ENCODE measurements around the gene SP4.

Gene SP4

DNA sequence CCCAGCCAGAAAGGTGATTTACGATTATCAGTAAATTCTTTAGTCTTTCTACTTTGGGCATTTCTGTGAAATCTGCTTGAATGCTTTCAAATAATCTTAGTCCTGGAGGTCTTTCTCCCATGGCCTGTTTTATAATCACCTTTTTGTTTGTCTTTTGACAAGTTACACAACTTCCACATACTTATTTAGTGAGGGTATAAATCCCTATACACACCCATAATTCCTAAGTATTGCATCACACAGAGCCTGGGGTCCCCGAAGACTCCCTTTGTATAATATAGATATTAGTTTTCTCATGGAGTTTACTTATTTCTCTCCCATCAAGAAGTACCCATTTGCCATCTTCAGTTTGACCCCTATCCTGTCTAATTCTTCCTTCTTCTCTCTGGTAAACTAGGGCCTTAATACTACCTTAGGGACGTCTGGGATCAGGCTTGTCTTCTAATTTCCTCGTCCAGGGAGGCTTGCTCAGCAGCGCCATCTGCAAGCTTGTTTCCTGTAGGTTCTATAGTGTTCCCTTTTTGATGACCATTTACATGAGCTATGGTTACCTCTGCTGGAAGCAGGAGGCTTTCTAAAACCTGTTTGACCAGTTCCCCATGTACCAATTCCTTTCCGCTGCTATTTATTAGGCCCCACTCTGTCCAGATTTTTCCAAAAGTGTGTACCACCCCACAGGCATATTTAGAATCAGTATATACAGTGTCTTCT lies 123.1 kb downstream of the SP4 start:
- Histone ChIP-seq H3K4me1 (ENCODE audit: low read depth, poor library complexity, severe bottlenecking) (no peaks in the 10 kb centered on the region), H3K36me3 (ENCODE audit: insufficient read depth) (no peaks in the 10 kb centered on the region), H3K79me2 (ENCODE audit: insufficient read depth, low read depth) (no peaks in the 10 kb centered on the region), H3K27me3 (ENCODE audit: insufficient read depth, low read depth) (no peaks in the 10 kb centered on the region), H3K4me2 (no peak overlapping the region), H2AFZ (ENCODE audit: low read depth) (no peak overlapping the region), H3K9ac (no peak overlapping the region), H4K20me1 (ENCODE audit: insufficient read depth) (no peaks in the 10 kb centered on the region), H3K4me3 (IDR thresholded peaks at IDR 0.05; ENCODE audit: insufficient read depth, low read depth, low read length) (no peak overlapping the region), H3K27ac (no peak overlapping the region)
- TF ChIP-seq, protein P1, sequence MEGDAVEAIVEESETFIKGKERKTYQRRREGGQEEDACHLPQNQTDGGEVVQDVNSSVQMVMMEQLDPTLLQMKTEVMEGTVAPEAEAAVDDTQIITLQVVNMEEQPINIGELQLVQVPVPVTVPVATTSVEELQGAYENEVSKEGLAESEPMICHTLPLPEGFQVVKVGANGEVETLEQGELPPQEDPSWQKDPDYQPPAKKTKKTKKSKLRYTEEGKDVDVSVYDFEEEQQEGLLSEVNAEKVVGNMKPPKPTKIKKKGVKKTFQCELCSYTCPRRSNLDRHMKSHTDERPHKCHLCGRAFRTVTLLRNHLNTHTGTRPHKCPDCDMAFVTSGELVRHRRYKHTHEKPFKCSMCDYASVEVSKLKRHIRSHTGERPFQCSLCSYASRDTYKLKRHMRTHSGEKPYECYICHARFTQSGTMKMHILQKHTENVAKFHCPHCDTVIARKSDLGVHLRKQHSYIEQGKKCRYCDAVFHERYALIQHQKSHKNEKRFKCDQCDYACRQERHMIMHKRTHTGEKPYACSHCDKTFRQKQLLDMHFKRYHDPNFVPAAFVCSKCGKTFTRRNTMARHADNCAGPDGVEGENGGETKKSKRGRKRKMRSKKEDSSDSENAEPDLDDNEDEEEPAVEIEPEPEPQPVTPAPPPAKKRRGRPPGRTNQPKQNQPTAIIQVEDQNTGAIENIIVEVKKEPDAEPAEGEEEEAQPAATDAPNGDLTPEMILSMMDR (conservative IDR thresholded peaks at IDR 0.05; ENCODE audit: low read depth, low read length), result no peak

DNA sequence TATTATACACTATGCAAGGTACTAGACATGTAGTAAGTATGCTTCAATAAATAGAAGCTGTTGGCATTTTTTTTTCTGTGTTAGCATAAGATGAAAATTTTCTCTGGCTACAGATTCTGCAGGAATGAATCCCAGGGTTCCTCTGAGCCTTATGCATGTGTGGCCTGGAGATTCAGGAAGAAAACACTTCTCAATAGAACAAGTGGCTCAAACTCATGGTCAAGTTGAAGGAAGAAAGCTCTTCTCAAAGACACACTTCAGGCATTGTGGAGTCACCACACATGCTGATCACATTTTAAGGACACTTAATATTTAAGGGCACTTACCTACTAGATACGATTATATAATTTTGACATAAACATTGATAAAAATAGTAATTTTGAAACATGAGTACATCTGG lies 134.5 kb downstream of the SP4 start:
- no peak overlapping the region for H2AFZ ChIP-seq (ENCODE audit: low read depth)
- H3K79me2 ChIP-seq (ENCODE audit: insufficient read depth, low read depth), result no peaks in the 10 kb centered on the region
- no peak overlapping the region for H3K9ac ChIP-seq
- no peaks in the 10 kb centered on the region for H3K4me1 ChIP-seq (ENCODE audit: low read depth, poor library complexity, severe bottlenecking)
- TF ChIP-seq, protein P1 (conservative IDR thresholded peaks at IDR 0.05; ENCODE audit: low read depth, low read length), result no peak
- no peak overlapping the region for H3K4me2 ChIP-seq
- no peaks in the 10 kb centered on the region for H4K20me1 ChIP-seq (ENCODE audit: insufficient read depth)
- no peak overlapping the region for H3K4me3 ChIP-seq (IDR thresholded peaks at IDR 0.05; ENCODE audit: insufficient read depth, low read depth, low read length)
- no peaks in the 10 kb centered on the region for H3K36me3 ChIP-seq (ENCODE audit: insufficient read depth)
- no peak overlapping the region for H3K27ac ChIP-seq
- no peaks in the 10 kb centered on the region for H3K27me3 ChIP-seq (ENCODE audit: insufficient read depth, low read depth)
